CD1c-positive myeloid dendritic cell (primary cell): ENCODE results near the gene AP5B1.
"Not testable (repeated sequence)": the region's sequence is repeated elsewhere in the genome, so short reads cannot be mapped to it uniquely, and the experiment has no call there.

Experiments used
- DNase-seq: peaks from one replicate; pipeline ENCODE4 v3.0.0-alpha.2; 2016; ENCODE audit errors: extremely low spot score

Gene AP5B1

GRCh38 chr11:65786008-65786785, 5.4 kb upstream of the AP5B1 start:
- peak; percentile 15 for DNase-seq

GRCh38 chr11:65785319-65786007, 4.7 kb upstream of the AP5B1 start:
- DNase-seq: no peak

- no peak for DNase-seq
Measured at GRCh38 chr11:65782816-65783228, 2.0 kb upstream of the AP5B1 start.

- no peak for DNase-seq
Measured at GRCh38 chr11:65781962-65782815, 1.4 kb upstream of the AP5B1 start.

- DNase-seq: peak; percentile 28
Measured at GRCh38 chr11:65781152-65781961, 581 bp upstream of the AP5B1 start.

- DNase-seq: peak; percentile 89
Measured at GRCh38 chr11:65779919-65780769, 632 bp downstream of the AP5B1 start.

GRCh38 chr11:65779669-65779918, 1.2 kb downstream of the AP5B1 start:
- no peak for DNase-seq

GRCh38 chr11:65778901-65779668, 1.7 kb downstream of the AP5B1 start:
- no peak for DNase-seq

- DNase-seq: no peak
Measured at GRCh38 chr11:65778431-65778900, 2.3 kb downstream of the AP5B1 start.

- no peak for DNase-seq
Measured at GRCh38 chr11:65777821-65778361, 2.9 kb downstream of the AP5B1 start.

- DNase-seq: peak; percentile 13
Measured at GRCh38 chr11:65777241-65777640, 3.5 kb downstream of the AP5B1 start.

GRCh38 chr11:65776710-65777141, 4.0 kb downstream of the AP5B1 start:
- DNase-seq: no peak

GRCh38 chr11:65776196-65776595, 4.6 kb downstream of the AP5B1 start:
- peak; percentile 92 for DNase-seq

- DNase-seq: no peak
Measured at GRCh38 chr11:65774525-65775306, 6.1 kb downstream of the AP5B1 start.

GRCh38 chr11:65773784-65774411, 6.9 kb downstream of the AP5B1 start:
- DNase-seq: no peak

- DNase-seq: no peak
Measured at GRCh38 chr11:65771589-65772112, 9.1 kb downstream of the AP5B1 start.

GRCh38 chr11:65770951-65771567, 9.7 kb downstream of the AP5B1 start:
- DNase-seq: no peak

- not testable (repeated sequence) for DNase-seq
Measured at GRCh38 chr11:65767806-65768205, 13.0 kb downstream of the AP5B1 start.
